HG03097 (cell line): ENCODE data around the gene DUSP9.
"Not testable (repeated sequence)": the region's sequence is repeated elsewhere in the genome, so short reads cannot be mapped to it uniquely, and the experiment has no call there.

Experiments
- ATAC-seq: cut with Tn5 transposase; IDR thresholded peaks from one replicate; pipeline ENCODE4 v1.9.1; 2021; ENCODE audit not compliant: unreplicated experiment, low FRiP score

DUSP9 gene

GRCh38 chrX:153689654-153690465, 42.9 kb downstream of the DUSP9 start:
- no peak for ATAC-seq

- no peak for ATAC-seq
Observed at GRCh38 chrX:153690466-153690865, 43.5 kb downstream of the DUSP9 start.

GRCh38 chrX:153691032-153691827, 44.2 kb downstream of the DUSP9 start:
- ATAC-seq, result not testable (repeated sequence)

GRCh38 chrX:153692003-153692402, 45.0 kb downstream of the DUSP9 start:
- no peak for ATAC-seq

- no peak for ATAC-seq
Observed at GRCh38 chrX:153692611-153693156, 45.7 kb downstream of the DUSP9 start.

- no peak for ATAC-seq
Observed at GRCh38 chrX:153693216-153694086, 46.4 kb downstream of the DUSP9 start.

- ATAC-seq, result not testable (repeated sequence)
Observed at GRCh38 chrX:153694256-153694655, 47.3 kb downstream of the DUSP9 start.

GRCh38 chrX:153694687-153695270, 47.8 kb downstream of the DUSP9 start:
- ATAC-seq, result no peak

- ATAC-seq, result no peak
Observed at GRCh38 chrX:153696100-153696499, 49.1 kb downstream of the DUSP9 start.

GRCh38 chrX:153696538-153696937, 49.5 kb downstream of the DUSP9 start:
- not testable (repeated sequence) for ATAC-seq

- ATAC-seq, result not testable (repeated sequence)
Observed at GRCh38 chrX:153696986-153697722, 50.2 kb downstream of the DUSP9 start.

- ATAC-seq, result no peak
Observed at GRCh38 chrX:153697924-153698865, 51.2 kb downstream of the DUSP9 start.

GRCh38 chrX:153699210-153699783, 52.3 kb downstream of the DUSP9 start:
- ATAC-seq, result not testable (repeated sequence)

- not testable (repeated sequence) for ATAC-seq
Observed at GRCh38 chrX:153699784-153700371, 52.9 kb downstream of the DUSP9 start.

- no peak for ATAC-seq
Observed at GRCh38 chrX:153700376-153700945, 53.5 kb downstream of the DUSP9 start.
